Right lobe of liver (tissue), 4 donors: ENCODE measurements around the gene FREM1.

Experiments
- POLR2A ChIP-seq: fragments of 450-650 bp; IDR thresholded peaks from one replicate; pipeline ENCODE4 v1.6.1; 2017; ENCODE audit warnings: antibody characterized with exemption, mild to moderate bottlenecking
- TF ChIP-seq, protein P1 (sequence below), 4 donors: fragments of 200-600 bp in 3 of 4; fragments of 450-650 bp in 1 of 4; IDR thresholded peaks; one replicate each; pipeline versions ENCODE4 v1.5.1 to v1.8.0; 2016 to 2022; ENCODE audit warnings: antibody characterized with exemption in 4 of 4, mild to moderate bottlenecking in 2 of 4
- donor health status: DM: no; HTN: no; CAD: no.
- donor health status: DM: no; HTN: no; CAD: no.
- donor health status: DM: no; HTN: yes; CAD: no.

DNA sequence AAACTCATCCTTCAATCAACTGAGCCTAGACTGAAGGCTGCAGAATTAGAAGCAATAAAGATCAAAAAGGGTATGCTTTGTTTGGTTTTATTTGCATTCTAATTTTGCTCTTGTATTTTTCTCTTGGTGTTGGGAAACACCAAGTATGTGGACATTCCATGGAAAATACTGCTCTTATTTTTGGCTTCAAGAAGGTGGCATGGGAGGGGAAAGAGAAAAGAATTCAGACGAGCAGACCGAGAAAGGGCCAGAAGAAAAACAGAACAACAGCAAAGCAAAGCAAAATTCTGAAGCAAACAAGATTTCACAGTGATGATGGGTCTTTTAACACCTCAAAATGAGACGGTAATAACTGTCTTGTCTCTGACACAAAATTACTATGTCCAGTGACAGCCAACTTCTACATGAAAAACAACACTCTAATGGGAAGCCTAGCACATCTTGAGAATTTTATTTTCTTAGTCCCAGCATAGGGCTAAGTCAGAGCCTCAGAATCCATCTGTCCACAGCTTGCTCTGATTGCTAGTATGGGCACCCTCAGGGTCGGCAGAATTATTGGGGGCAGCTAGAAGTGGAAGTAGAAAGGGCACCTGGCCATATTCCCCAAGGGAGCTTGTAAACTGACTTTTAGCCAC lies 26.8 kb downstream of the FREM1 start:
- TF ChIP-seq, protein P1, sequence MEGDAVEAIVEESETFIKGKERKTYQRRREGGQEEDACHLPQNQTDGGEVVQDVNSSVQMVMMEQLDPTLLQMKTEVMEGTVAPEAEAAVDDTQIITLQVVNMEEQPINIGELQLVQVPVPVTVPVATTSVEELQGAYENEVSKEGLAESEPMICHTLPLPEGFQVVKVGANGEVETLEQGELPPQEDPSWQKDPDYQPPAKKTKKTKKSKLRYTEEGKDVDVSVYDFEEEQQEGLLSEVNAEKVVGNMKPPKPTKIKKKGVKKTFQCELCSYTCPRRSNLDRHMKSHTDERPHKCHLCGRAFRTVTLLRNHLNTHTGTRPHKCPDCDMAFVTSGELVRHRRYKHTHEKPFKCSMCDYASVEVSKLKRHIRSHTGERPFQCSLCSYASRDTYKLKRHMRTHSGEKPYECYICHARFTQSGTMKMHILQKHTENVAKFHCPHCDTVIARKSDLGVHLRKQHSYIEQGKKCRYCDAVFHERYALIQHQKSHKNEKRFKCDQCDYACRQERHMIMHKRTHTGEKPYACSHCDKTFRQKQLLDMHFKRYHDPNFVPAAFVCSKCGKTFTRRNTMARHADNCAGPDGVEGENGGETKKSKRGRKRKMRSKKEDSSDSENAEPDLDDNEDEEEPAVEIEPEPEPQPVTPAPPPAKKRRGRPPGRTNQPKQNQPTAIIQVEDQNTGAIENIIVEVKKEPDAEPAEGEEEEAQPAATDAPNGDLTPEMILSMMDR (IDR thresholded peaks at IDR 0.05) = no peak
- no peak for TF ChIP-seq POLR2A
